CD14-positive monocyte (primary cell): Measurements from ENCODE around the gene LAMC3. TPM values are rescaled to one million over a fixed set of nuclear protein-coding genes. Genes with fewer than 3 reads are reported as not detected.

Experiments
- DNase-seq, 3 donors: peaks; one replicate each; pipeline ENCODE4 v3.0.0-alpha.2; 2011 to 2022
- H2AFZ ChIP-seq: 2 replicates; pipeline ENCODE4 v1.6.0; 2012; ENCODE audit warnings: mild to moderate bottlenecking, low read depth, low read length, inconsistent platforms; ENCODE audit not compliant: insufficient read depth, poor library complexity, severe bottlenecking
- H3K27ac ChIP-seq, 2 donors: 1 replicate in 1 of 2; 2 replicates in 1 of 2; pipeline ENCODE4 v1.5.1; 2012 to 2013; ENCODE audit warnings: low read length in 2 of 2, control low read depth in 1 of 2, inconsistent platforms in 1 of 2, low read depth in 1 of 2, mild to moderate bottlenecking in 1 of 2
- H3K27me3 ChIP-seq, 2 donors: one replicate each; pipeline versions ENCODE4 v1.6.0 to v1.6.1; 2011 to 2013; ENCODE audit warnings: low read length in 2 of 2; ENCODE audit not compliant: control insufficient read depth in 2 of 2, insufficient read depth in 2 of 2
- H3K36me3 ChIP-seq, 2 donors: replicated peaks in 1 of 2; 1 replicate in 1 of 2; 2 replicates in 1 of 2; pipeline versions ENCODE4 v1.5.1 to v1.6.1; 2012 to 2013; ENCODE audit warnings: low read length in 2 of 2, control low read depth in 1 of 2, inconsistent platforms in 1 of 2, mild to moderate bottlenecking in 1 of 2; ENCODE audit not compliant: insufficient read depth in 2 of 2, control insufficient read depth in 1 of 2
- H3K4me1 ChIP-seq, 2 donors: 1 replicate in 1 of 2; 2 replicates in 1 of 2; pipeline versions ENCODE4 v1.5.1 to v1.6.1; 2012 to 2013; ENCODE audit warnings: low read length in 2 of 2, control low read depth in 1 of 2, inconsistent platforms in 1 of 2, mild to moderate bottlenecking in 1 of 2, moderate library complexity in 1 of 2; ENCODE audit not compliant: insufficient read depth in 2 of 2, control insufficient read depth in 1 of 2
- H3K4me2 ChIP-seq: replicated peaks from 2 replicates; pipeline ENCODE3; 2012; ENCODE audit warnings: low read length, moderate library complexity, mild to moderate bottlenecking; ENCODE audit not compliant: poor library complexity, severe bottlenecking; ENCODE audit errors: extremely low read depth
- H3K4me3 ChIP-seq, 3 experiments: fragments of 200-600 bp in 1 of 3; sonication (generic) in 1 of 3; replicated peaks in 1 of 3; 1 replicate in 2 of 3; 2 replicates in 1 of 3; pipeline ENCODE4 v1.5.1; 2011 to 2013; ENCODE audit warnings: low read length in 3 of 3, mild to moderate bottlenecking in 3 of 3, control low read depth in 2 of 3, low read depth in 2 of 3, inconsistent platforms in 1 of 3, moderate library complexity in 1 of 3
- H3K79me2 ChIP-seq: 2 replicates; pipeline ENCODE4 v1.6.0; 2012; ENCODE audit warnings: mild to moderate bottlenecking, control low read depth, inconsistent platforms, low read length, moderate library complexity; ENCODE audit not compliant: insufficient read depth
- H3K9ac ChIP-seq: 2 replicates; pipeline ENCODE4 v1.6.0; 2017; ENCODE audit warnings: low read length, mild to moderate bottlenecking; ENCODE audit not compliant: insufficient read depth, poor library complexity, severe bottlenecking
- H3K9me3 ChIP-seq, 2 donors: replicated peaks in 1 of 2; 1 replicate in 1 of 2; 2 replicates in 1 of 2; pipeline versions ENCODE4 v1.5.1 to v1.6.1; 2012 to 2013; ENCODE audit warnings: low read length in 2 of 2, control low read depth in 1 of 2; ENCODE audit not compliant: control insufficient read depth in 1 of 2, insufficient read depth in 1 of 2
- H4K20me1 ChIP-seq: 2 replicates; pipeline ENCODE4 v1.6.0; 2012; ENCODE audit warnings: mild to moderate bottlenecking, low read length, control low read depth, moderate library complexity; ENCODE audit not compliant: insufficient read depth
- H3K27ac Mint-ChIP-seq, 7 donors: one replicate each; pipeline ENCODE4 v1.8.0; 2020; ENCODE audit warnings: mild to moderate bottlenecking in 7 of 7, mixed read lengths in 7 of 7, moderate library complexity in 6 of 7, inconsistent platforms in 2 of 7
- H3K27me3 Mint-ChIP-seq, 3 donors: one replicate each; pipeline ENCODE4 v1.8.0; 2021 to 2022; ENCODE audit warnings: low read depth in 3 of 3, mild to moderate bottlenecking in 3 of 3, mixed read lengths in 3 of 3, moderate library complexity in 3 of 3, inconsistent platforms in 1 of 3
- H3K36me3 Mint-ChIP-seq, 2 donors: one replicate each; pipeline ENCODE4 v1.8.0; 2020; ENCODE audit warnings: mixed read lengths in 2 of 2, inconsistent platforms in 1 of 2, mild to moderate bottlenecking in 1 of 2
- H3K4me1 Mint-ChIP-seq: one replicate; pipeline ENCODE4 v1.8.0; 2020; ENCODE audit warnings: mild to moderate bottlenecking, mixed read lengths
- H3K4me3 Mint-ChIP-seq, 2 donors: one replicate each; pipeline ENCODE4 v1.8.0; 2020; ENCODE audit warnings: mild to moderate bottlenecking in 2 of 2, mixed read lengths in 2 of 2, moderate library complexity in 1 of 2
- H3K9me3 Mint-ChIP-seq, 7 donors: one replicate each; pipeline ENCODE4 v1.8.0; 2020 to 2022; ENCODE audit warnings: mixed read lengths in 7 of 7, mild to moderate bottlenecking in 6 of 7, moderate library complexity in 6 of 7, inconsistent platforms in 2 of 7
- WGBS: methylation state at CpG from one replicate; pipeline ENCODE4 v1.1.5; 2013; ENCODE audit warnings: missing lambda C conversion rate; ENCODE audit not compliant: insufficient coverage; 5-methylcytosine and 5-hydroxymethylcytosine counted together
- intact Hi-C, 2 donors: fragments of 100-400 bp; cut with micrococcal nuclease; formaldehyde crosslinking; loops; one replicate each; pipeline versions ENCODE4 v1.15.0 to v1.15.1; 2023
- polyA plus RNA-seq, 3 donors: library from polyadenylated mRNA; depleted of rRNA in 1 of 3; unstranded in 2 of 3; stranded (reverse) in 1 of 3; fragments of 300-500 nt in 2 of 3; fragments of >200 nt in 1 of 3; fragmentation: Illumina TruSeq in 2 of 3; gene quantifications; 1 replicate in 2 of 3; 2 replicates in 1 of 3; pipeline ENCODE4 v1.2.3, GENCODE V29; 2012 to 2021
- TF ChIP-seq, protein P1 (sequence below): fragments of 200-600 bp; IDR thresholded peaks from one replicate; pipeline ENCODE4 v1.8.0; 2022; ENCODE audit warnings: antibody characterized with exemption, mild to moderate bottlenecking

The LAMC3 gene
- polyA plus RNA-seq, 3 donors: 0.19 TPM; not detected in 2

DNA sequence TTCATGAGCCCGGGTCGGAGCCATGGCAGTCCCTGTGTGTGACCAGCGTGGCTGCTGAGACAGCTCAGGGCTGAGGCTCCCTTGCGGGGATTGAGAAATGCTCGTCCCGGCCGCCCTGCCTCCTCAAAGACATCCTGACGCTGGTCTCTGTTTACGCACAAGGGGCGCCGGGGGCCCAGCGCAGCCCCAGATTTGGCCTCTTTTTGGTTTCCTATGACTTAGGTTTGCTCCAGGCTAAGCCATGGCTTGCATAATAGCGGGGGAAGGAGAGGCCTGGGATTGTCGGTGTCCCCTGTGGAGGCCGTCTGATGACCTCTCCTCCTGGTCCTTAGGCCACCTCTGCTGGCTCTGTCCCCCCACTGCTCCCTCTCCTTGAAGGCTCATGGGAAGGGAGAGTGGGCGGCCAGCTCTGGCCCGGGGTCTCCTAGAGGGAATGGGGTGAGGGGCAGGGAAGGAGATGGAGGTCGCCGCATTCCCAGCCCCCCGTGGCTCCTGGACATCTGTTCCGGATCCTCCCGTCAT, 3.5 kb downstream of the LAMC3 start:
- peaks cover 10 to 27% of the 10 kb centered on the region in 2 donors for H3K27me3 ChIP-seq
- H3K4me3 Mint-ChIP-seq: no peak overlapping the region

DNA sequence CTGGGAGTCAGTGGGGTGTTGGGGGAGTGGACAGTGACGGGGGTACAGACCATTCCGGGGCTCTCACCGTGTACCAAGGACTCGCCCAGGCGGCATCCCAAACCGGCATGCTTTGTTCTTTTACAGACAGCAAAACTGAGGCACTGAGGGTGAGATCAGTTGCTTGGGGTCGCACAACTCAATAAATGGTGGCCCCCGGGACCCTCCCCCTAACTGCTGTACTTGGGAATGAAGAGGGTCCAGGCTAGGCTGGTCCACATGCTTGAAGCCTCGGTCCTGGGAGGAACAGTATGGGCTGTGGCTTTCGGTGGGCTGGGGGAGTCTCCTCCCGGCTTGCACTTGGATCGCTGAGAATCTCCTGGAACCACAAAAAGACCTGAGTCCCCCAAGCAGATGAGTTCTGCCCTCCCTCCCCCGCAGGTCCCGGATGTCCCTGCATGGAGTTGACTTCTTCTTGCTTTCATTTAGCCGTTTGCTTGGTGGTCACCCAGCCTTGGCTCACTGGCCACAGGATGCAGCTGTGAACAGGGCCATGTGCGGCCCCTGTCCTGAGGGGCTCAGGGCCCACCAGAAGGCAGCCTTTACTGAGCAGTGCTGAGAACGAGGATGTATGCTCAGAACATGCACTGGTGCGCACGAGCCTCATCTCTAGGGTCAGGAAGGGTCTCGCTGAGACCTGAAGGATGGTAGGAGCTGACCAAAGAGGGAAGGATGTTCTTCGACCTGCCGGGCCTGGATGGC, 4.2 kb downstream of the LAMC3 start:
- H3K9me3 Mint-ChIP-seq: peaks cover 0 to 2% (median 2%) of the 10 kb centered on the region in 7 donors
- H3K9me3 ChIP-seq: no peaks in the 10 kb centered on the region
- H3K79me2 ChIP-seq: no peaks in the 10 kb centered on the region
- H3K4me1 ChIP-seq: peaks cover 0 to 7% of the 10 kb centered on the region in 2 donors
- no peak overlapping the region for H3K4me2 ChIP-seq
- 92% methylated on average over 15 of the region's 22 CpGs for WGBS
- no peaks in the 10 kb centered on the region for H3K36me3 ChIP-seq
- peaks cover 21 to 46% (median 26%) of the 10 kb centered on the region in 3 donors for H3K27me3 Mint-ChIP-seq
- H2AFZ ChIP-seq: no peak overlapping the region
- H3K4me3 Mint-ChIP-seq: no peak overlapping the region
- H3K4me3 ChIP-seq: no peak overlapping the region
- H3K27me3 ChIP-seq: peaks cover 10 to 25% of the 10 kb centered on the region in 2 donors
- no peak for DNase-seq
- no peaks in the 10 kb centered on the region for H4K20me1 ChIP-seq
- peaks cover 5% of the 10 kb centered on the region for H3K4me1 Mint-ChIP-seq
- TF ChIP-seq, protein P1, sequence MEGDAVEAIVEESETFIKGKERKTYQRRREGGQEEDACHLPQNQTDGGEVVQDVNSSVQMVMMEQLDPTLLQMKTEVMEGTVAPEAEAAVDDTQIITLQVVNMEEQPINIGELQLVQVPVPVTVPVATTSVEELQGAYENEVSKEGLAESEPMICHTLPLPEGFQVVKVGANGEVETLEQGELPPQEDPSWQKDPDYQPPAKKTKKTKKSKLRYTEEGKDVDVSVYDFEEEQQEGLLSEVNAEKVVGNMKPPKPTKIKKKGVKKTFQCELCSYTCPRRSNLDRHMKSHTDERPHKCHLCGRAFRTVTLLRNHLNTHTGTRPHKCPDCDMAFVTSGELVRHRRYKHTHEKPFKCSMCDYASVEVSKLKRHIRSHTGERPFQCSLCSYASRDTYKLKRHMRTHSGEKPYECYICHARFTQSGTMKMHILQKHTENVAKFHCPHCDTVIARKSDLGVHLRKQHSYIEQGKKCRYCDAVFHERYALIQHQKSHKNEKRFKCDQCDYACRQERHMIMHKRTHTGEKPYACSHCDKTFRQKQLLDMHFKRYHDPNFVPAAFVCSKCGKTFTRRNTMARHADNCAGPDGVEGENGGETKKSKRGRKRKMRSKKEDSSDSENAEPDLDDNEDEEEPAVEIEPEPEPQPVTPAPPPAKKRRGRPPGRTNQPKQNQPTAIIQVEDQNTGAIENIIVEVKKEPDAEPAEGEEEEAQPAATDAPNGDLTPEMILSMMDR: no peak
- H3K27ac ChIP-seq: no peak overlapping the region
- intact Hi-C loops: no loop called here
- H3K36me3 Mint-ChIP-seq: no peaks in the 10 kb centered on the region
- no peak overlapping the region for H3K9ac ChIP-seq
- peak overlapping the region in 1 of 7 donors; percentile 52 for H3K27ac Mint-ChIP-seq

More for the DNA sequence above, 3.5 kb downstream of the LAMC3 start:
- H3K4me2 ChIP-seq: no peak overlapping the region
- peaks cover 5% of the 10 kb centered on the region for H3K4me1 Mint-ChIP-seq
- no peak overlapping the region for H3K27ac ChIP-seq
- whole genome bisulfite sequencing: 49% methylated on average over 19 of the region's 22 CpGs
- peaks cover 0 to 7% of the 10 kb centered on the region in 2 donors for H3K4me1 ChIP-seq
- peaks cover 0 to 2% (median 2%) of the 10 kb centered on the region in 7 donors for H3K9me3 Mint-ChIP-seq
- H3K27me3 Mint-ChIP-seq: peaks cover 28 to 53% (median 30%) of the 10 kb centered on the region in 3 donors
- H3K36me3 Mint-ChIP-seq: no peaks in the 10 kb centered on the region
- H2AFZ ChIP-seq: no peak overlapping the region
- DNase-seq: no peak
- no peaks in the 10 kb centered on the region for H3K9me3 ChIP-seq
- H3K79me2 ChIP-seq: no peaks in the 10 kb centered on the region
- no peak overlapping the region for H3K4me3 ChIP-seq
- H3K9ac ChIP-seq: no peak overlapping the region
- intact Hi-C loops: no loop called here
- TF ChIP-seq, protein P1: no peak
- no peaks in the 10 kb centered on the region for H4K20me1 ChIP-seq
- no peak overlapping the region for H3K27ac Mint-ChIP-seq
- no peaks in the 10 kb centered on the region for H3K36me3 ChIP-seq
